Forelimb muscle (tissue), 1 donor: Measurements from ENCODE around the gene EYS. TPM values are rescaled to one million over a fixed set of nuclear protein-coding genes. Genes with fewer than 3 reads are reported as not detected.
A peak's percentile ranks its signal among the peaks of the same experiment; 100 is the strongest.
"Not testable (repeated sequence)": the region's sequence is repeated elsewhere in the genome, so short reads cannot be mapped to it uniquely, and the experiment has no call there.

ENCODE experiments used
- DNase-seq: peaks from one replicate; pipeline ENCODE4 v3.0.0-alpha.2; 2013; ENCODE audit warnings: low read depth
- polyA plus RNA-seq: library from polyadenylated mRNA; unstranded; fragments of 120-200 nt; gene quantifications from one replicate; pipeline ENCODE4 v1.2.1, GENCODE V29; 2013; ENCODE audit not compliant: insufficient read length

EYS gene
- polyA plus RNA-seq, 1 donor: 0.47 TPM

DNA sequence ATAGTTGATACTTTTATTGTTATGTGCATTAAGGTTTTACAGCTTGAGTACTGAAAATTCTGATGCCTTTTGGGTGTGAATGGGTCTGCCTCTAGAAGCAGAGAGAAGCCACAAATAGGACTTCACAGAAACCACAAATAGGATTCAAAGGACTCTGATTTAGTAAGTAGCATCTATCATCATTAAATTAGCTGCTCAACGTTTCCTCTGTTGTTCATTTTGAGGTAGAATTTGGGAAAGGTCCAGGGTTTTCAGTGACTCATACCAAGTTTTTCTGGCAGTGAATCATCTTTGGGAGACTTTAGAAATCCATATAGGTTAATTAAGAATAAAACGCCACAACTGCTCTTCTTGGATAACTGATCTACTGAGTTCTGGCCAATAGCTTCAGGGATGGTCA is 1966.3 kb downstream of the EYS start:
- DNase-seq: no peak

DNA sequence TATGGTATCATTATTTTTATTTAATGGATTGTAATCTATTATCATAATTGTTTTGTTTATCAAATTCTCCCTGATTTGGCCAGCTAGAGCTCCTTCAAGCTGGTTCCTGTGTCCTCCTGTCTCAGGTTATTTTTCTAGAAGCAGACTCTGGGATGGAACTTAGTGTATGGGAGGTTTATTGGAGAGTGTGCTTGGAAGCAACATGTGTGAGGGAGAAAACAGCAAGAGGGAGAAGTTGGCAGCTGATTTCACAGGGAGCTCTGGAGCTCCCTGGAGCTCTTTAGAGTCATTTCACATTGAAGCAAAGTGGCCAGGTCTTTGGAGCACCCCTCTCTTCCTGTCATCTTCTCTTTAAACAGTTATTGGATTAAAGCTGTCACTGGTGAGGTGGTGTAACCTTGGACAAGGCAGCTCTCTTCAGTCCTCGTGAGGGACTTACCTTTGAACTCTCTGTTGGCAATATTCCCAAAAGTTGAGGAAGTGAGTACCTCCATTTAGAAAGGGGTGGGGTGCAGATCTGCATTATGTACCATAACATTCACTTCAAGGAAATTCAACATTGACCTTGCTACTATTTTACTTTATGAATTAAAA is 1967.8 kb downstream of the EYS start:
- no peak for DNase-seq

DNA sequence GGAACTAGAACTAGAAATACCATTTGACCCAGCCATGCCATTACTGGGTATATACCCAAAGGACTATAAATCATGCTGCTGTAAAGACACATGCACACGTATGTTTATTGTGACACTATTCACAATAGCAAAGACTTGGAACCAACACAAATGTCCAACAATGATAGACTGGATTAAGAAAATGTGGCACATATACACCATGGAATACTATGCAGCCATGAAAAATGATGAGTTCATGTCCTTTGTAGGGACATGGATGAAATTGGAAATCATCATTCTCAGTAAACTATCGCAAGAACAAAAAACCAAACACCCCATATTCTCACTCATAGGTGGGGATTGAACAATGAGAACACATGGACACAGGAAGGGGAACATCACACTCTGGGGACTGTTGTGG is 1968.8 kb downstream of the EYS start:
- not testable (repeated sequence) for DNase-seq

DNA sequence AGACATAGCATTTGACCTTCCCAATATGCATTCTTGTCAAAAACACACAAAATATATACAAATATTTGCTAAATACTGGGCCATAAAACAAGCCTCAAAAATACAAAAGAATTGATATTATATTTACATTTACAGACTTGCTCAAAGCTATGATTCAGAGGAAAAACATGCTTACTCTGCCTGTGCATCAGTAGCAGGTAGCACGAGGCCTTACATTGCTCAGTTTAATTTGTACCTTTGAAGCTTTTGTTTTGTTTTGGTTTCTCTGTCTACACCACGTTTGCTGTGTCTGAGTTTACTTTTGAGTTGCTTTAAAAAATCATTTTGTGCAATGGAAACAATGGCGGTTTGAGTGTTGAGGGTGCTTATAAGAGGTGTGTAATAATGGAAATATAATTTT is 1972.1 kb downstream of the EYS start:
- DNase-seq: no peak

DNA sequence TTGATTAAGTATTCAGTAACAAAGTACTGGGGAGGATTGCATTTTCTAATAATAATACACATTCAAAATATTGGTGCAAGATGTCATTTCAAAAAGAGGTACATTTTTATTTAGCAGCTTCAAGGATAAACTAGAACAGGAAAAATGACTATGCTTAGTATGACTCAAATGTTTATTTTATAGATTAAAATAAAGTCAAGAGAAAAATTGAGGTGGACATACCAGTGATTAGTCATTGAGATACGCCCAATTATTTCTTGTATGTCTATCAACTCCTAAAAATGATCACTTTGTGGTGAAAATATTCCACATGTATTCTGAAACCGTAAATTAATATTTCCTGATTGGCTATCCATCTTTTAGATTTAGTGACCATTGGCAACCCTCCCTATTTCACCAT is 1974.7 kb downstream of the EYS start:
- DNase-seq: no peak

DNA sequence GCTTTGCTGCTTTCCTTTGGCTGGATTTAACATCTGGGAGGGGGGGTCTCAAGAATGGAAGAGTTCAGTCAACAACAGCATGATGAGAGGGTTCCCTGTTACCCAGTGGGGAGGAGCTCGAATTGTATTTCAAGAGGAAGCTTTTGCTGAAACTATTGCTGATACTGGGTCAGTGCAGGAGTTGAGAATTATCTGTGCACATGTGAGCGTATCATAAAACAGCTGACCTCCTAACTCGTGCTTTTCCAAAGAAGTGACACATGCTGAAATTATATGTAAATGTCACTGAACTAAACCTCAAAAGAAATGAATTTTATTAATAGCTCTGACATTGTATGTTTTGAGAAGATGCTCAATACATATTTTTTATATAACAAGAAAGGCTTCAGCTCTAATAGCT is 1975.1 kb downstream of the EYS start:
- DNase-seq: no peak

DNA sequence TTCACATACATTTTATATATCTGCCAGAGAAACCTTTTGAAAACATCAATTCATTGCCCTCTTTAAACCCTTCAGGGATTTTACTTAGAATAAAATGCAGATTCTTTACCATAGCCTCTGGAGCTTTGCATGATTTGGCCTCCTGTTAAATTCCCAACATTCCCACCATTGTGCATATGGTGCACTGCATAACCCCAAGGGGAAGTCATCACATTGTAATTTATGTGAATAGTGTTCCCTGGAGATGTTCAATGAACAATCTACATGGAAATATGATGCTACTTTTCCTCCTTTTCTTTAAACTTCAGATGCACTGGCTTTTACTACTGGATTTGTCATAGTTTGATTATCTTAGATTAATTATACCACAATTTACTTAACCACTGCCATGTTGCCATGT is 1976.7 kb downstream of the EYS start:
- DNase-seq: no peak

DNA sequence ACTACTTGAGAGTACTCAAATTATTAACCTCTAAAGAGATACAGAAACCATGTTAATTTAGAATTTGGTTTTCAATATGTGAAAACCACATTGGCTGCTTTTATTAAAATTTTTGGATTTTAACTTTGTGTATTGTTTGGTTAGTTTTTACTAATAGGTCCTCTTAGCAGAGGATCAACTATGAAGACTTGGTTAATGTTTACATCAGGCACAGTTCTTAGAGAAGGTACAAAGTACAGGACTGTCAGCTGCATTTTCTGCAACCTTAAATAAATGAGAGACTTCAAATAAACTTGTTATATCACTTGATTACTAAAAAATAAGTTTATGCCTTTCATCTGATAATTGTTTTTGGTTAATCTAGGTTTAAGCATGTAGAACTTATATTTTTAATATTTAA is 1982.3 kb downstream of the EYS start:
- no peak for DNase-seq

DNA sequence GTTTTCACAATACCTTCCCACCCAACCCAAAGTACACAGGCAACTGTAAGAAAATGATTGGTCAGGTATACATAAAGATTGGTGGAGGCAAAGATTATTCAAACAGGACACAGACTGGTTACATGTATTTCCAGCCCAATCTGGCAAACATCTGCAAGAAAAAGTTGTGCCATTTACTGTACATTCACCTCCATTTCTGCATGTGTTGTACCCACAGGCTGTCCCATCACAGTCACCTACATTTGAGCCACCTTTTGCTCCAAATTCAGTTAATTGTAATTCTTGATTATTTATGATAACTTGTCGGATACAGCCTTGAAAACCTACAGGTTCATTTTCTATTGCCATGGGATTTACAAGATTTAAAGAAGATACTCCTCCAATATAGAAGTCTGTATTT is 1985.8 kb downstream of the EYS start:
- no peak for DNase-seq

DNA sequence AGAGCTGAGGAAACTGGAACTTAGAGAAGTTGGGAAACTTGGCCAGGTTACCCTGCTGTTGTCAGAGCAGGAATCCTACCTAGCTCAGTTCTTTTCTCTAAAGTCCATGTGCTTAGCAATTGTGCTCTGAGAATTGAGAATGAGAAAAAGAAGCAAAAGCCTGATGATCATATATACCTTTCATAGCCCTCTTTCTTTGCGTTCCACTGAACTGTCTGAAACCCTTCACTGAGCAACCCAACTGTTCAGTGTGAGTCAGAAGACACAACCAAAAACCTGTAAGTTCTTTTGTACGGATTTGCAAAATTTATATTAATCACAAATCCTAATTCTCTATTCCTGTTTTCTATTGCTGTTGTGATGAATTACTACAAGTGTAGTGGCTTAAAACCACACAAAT is 1990.9 kb downstream of the EYS start:
- no peak for DNase-seq

DNA sequence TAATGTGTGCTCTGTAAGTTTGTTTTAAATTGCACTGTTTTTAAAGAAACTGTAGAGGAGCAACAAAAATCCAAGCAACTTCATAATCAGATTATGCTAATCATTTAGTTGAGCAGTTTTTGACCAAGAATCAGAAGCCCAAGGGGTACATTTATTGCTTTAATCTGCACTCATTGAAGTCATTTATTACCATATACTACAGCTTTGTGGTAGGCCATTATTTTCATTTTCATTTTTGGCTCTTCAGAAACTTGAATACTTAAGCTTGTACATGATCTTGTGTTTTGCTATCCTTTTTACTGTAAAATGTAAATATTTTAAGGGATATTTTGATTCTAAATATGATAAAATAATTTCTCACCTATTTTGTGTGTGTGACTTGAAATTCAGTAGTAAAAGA is 1992.9 kb downstream of the EYS start:
- DNase-seq: no peak

DNA sequence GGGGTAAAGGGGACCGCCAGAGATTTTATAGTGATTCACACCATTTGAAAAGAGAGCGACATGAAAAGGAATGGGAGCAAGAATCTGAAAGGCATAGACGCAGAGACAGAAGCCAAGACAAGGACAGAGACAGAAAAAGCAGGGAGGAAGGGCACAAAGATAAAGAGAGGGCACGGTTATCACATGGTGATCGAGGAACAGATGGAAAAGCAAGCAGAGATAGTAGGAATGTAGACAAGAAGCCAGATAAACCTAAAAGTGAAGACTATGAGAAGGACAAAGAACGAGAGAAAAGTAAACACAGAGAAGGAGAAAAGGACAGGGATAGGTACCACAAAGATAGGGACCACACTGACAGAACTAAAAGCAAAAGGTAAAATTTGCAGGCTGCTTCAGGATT is 1993.7 kb downstream of the EYS start:
- DNase-seq: no peak

DNA sequence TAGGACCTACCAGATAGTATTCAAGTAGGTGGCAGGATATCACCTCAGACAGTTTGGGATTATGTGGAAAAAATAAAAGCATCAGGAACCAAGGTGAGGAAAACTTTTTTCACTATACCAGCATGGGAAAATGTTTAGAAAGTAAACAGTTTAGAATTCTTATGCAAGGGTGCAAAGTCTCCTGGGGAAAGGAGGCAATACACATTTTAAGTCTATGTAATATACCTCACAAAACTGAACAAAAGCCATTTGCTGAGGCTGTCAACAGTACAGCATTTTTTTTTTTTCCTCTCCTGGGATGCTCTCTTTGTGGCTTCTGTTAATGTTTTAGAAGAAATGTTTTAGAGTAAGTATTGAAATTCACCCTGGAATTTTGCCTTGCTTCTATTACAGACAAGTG is 1997.9 kb downstream of the EYS start:
- no peak for DNase-seq

DNA sequence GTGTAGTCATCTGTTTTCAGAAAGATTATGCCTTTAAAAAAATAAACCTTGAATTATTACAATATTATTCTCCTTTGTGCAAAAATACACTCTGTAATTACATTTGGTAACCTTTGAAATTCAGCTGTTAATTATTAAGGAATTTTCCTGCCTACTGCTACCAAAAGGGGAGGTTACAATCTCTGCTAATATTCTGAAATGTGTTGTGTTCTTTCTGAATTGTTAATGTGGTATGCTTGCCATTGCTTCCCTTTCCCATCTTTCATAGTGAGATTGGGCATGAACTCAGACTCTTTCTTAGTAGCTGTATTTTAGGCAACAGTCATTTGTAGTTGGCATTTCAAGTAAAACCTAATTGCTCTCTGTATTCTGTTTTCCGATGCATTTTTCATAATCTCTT is 1998.4 kb downstream of the EYS start:
- no peak for DNase-seq

DNA sequence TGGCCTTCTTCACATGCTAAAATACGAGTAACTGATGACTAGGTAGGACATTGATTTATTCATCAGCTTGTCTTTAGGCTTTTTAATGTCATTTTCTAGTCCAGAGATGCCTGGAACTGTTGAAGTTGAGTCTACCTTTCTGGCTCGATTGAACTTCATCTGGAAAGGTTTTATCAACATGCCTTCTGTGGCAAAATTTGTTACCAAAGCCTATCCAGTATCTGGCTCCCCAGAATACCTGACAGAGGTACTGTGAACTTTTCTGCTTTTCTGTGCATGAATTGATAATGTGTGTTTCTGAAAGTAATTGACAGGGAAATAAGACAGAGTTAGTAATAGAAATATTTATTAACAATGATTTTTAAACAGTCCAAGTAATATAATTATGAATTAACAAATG is 2000.4 kb downstream of the EYS start:
- no peak for DNase-seq

DNA sequence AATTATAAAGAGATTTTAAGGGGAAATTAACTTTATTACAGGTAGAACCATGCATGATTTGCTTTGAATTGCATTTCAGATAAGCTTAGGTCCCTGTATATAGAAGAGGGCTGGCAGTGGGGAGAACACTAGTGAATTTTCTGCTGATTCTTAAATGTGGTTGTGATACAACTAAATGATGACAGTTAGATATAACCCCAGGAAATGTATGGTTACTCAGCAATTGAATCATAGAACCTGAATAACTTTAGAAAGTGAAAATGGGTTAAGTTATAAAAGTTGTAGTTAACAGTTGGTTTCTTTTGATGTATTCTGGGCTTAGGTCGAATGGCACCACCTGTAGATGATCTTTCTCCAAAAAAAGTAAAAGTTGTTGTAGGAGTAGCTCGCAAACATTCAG is 2001.3 kb downstream of the EYS start:
- DNase-seq: no peak

DNA sequence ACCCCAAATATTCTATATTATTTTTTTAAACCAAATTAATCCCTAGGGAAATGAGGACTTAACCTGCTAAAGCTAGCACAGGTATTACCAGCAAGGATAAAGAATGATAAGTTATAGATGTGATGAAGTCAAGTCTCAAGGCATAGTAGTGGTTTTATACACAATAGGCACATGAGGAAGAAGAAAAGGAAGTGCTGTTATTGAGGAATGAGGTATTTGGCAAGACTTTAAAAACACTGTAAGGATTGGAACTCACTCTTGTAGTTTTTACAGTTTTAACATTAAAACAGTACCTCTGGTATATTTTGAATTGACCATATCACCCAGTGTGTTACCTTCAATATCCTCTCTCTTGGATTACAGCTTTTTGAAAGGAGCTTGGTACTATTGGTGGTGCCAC is 2016.8 kb downstream of the EYS start:
- DNase-seq: no peak

DNA sequence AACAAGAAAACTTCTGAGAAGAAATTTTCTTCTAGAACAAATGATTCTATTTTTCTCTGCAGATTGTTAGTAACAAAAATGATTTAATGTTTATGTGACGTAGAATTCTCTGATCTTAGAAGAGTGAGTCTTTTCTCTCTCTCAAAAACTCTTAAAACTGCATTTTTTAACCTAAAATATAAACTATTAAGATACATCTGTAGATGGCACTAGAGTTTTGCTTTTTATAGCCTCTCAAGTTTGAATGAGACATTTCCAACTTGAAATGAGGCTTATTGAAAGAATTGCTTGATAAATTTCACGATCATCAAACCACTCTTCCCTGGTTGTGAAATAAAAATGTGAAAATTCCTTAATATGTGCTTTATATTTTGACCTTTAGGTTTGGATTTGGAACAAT is 2017.6 kb downstream of the EYS start:
- DNase-seq: no peak

DNA sequence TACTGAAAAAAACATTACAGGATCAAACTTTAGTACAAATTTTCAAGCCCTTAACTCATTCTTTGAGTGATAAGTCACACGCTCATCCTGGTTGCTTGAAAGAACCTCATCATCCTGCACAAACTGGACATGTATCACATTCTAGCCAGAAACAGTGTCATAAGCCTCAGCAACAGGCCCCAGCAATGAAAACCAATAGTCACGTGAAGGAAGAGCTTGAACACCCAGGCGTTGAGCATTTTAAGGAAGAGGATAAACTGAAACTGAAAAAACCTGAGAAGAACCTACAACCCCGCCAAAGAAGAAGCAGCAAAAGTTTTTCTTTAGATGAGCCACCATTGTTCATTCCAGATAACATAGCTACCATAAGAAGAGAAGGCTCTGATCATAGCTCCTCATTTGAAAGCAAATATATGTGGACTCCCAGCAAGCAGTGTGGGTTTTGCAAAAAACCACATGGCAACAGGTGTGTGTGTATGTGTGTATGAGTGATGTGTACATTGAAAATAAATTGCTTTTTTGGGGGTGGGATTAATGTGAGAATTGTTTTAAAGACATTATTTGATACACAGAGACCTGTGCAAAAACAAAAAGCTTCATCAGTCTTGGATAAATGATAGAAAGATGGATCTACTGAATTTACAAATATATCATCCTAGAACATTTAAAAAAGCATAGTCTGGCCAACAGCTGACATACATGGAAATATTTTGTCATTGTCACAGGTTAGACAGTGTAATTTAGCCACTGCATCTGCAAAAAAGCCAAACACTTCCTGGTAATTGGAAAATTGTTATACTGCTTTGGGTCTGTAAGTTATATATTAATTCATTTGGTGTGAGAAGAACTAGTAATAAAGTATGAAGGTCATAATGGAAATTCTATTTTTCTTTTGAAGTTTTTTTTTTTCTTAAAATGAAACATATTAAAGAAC is 2021.3 kb downstream of the EYS start:
- no peak for DNase-seq

DNA sequence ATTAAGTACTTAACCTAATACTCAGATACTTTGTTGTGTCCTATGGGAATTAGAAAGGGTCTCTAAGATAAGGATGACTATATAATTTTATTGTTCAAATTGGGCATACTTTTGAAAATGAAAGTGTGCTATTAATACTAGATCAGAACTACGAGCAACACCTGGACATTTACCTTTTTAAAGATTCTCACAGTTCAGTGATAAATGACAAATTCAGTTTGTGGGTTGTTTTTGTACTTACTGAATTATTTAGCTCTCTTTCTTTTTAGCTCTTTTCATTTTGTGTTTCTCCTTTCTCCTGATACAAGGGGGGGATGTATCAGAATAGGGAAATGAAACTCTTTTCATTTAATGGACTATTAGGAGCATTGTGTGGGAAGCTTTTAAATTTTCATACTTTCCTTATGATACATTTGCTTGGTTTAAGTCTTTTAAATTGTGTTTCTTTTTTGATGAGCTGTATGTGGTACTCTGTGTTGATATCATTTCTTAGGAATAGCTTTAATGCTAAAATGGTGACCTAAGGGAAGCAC is 2023.9 kb downstream of the EYS start:
- DNase-seq: no peak

DNA sequence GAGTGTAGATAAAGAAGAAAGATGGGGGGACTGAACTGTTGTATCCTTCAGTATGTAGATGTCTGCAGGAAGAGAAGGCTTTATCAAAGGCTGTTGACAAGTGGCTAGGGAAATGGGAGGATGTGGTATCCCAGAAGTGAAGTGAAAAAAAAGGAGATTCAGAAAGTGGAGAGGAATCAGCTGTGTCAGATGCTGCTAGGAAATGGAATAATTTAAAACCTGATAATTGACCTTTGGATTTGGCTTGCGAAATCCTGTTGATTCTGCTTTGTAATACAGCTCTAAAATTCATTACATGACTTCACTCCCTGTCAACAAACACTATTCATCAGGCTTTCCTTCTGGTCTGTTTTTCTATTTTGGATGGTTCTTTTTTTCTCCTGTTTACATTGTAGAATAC is 2029.7 kb downstream of the EYS start:
- DNase-seq: peak; percentile 5

DNA sequence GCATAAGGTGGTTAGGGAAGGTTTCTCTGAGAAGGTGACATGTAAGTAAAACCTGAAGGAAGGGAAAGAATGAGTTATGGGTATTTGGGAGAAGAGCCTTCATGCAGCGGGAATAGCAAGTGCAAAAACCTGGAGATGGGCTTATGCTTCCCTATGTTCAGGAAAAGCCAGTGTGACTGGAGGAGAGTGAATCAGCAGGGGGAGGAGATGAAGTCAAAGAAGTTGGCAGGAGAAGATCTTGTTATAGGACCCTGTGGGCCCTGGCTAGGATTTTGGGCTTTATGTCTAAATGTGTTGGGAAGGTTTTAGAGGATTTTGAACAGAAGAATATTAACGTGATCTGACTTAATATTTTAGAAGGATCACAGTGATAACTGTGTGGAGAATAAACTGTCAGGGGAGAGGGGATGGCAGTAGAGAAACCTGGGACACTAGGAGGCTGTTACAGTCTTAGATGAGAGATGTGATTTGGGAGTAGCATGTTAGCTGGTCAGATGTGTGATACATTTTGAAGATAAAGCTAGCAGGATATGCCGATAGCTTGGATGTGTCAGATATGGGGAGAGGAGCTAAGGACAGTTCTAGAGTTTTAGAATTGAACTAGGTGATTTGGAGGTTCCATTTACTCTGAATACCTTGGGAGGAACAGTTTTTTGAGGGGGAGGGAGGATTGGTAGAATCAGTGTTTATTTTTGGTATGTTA is 2030.5 kb downstream of the EYS start:
- DNase-seq: no peak

DNA sequence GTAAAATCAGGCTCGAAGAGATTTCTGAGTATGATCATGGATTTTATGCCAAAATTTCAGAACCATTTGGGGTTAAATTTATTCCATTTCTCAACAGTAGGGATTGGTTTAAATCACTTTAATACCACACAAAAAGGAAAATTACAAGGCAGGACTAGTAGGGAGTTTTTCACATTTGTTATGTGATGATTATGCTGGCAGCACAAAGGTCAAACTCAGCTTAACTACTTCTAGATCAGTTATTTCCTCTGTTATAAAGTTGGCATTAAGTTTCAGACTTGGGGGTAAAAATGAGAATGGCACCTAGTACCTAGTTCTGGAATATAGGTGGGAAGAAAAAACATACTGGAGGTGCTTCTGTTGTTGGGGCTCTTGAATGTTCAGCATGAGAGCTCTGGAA is 2031.9 kb downstream of the EYS start:
- DNase-seq: no peak
